K562 (cell line): ENCODE measurements around the gene NEURL2. TPM values are rescaled to one million over a fixed set of nuclear protein-coding genes. Genes with fewer than 3 reads are reported as not detected.

Source experiments
- CREB5 ChIP-seq: fragments of 250-450 bp; sonication (Bioruptor Pico); IDR thresholded peaks from 2 replicates; pipeline ENCODE4 v1.5.0; 2020; ENCODE audit warnings: mild to moderate bottlenecking
- E2F3 ChIP-seq: fragments of 250-450 bp; sonication (Bioruptor Pico); IDR thresholded peaks from 2 replicates; pipeline ENCODE4 v1.4.0; 2020; ENCODE audit warnings: mild to moderate bottlenecking
- HNRNPLL ChIP-seq: fragments of 200-400 bp; formaldehyde crosslinking; IDR thresholded peaks from 2 replicates; pipeline ENCODE4 v1.6.1; 2017; ENCODE audit warnings: low read length, low read depth, mild to moderate bottlenecking; ENCODE audit not compliant: poor library complexity, severe bottlenecking
- KDM4B ChIP-seq, 2 experiments: fragments of 450-650 bp in 1 of 2; sonication (generic) in 1 of 2; IDR thresholded peaks; 2 replicates each; pipeline ENCODE4 v1.6.1; 2016 to 2017; ENCODE audit warnings: borderline replicate concordance in 2 of 2, antibody characterized with exemption in 1 of 2, low read depth in 1 of 2, mild to moderate bottlenecking in 1 of 2
- KDM5B ChIP-seq: fragments of 200-600 bp; sonication (generic); IDR thresholded peaks from 2 replicates; pipeline ENCODE4 v1.6.1; 2012; ENCODE audit warnings: low read depth, mild to moderate bottlenecking, moderate library complexity, low read length, control low read depth, inconsistent platforms; ENCODE audit not compliant: insufficient replicate concordance
- LEF1 ChIP-seq: fragments of 450-650 bp; IDR thresholded peaks from 2 replicates; pipeline ENCODE4 v1.6.1; 2016; ENCODE audit warnings: mild to moderate bottlenecking
- MCM2 ChIP-seq: fragments of 450-650 bp; IDR thresholded peaks from 2 replicates; pipeline ENCODE4 v1.6.1; 2017; ENCODE audit warnings: low read depth, mild to moderate bottlenecking
- NELFE ChIP-seq: IDR thresholded peaks from 2 replicates; pipeline ENCODE4 v1.6.1; 2011; ENCODE audit warnings: mild to moderate bottlenecking; ENCODE audit not compliant: insufficient read depth, insufficient read length
- NFE2 ChIP-seq: IDR thresholded peaks from 2 replicates; pipeline ENCODE4 v1.6.1; 2014; ENCODE audit warnings: antibody characterized with exemption, low read depth
- NR3C1 ChIP-seq: sonication (generic); formaldehyde crosslinking; IDR thresholded peaks from 2 replicates; pipeline ENCODE4 v1.8.1; 2022; ENCODE audit warnings: missing genetic modification reagents
- POLR3G ChIP-seq: IDR thresholded peaks from 2 replicates; pipeline ENCODE4 v1.6.1; 2011; ENCODE audit not compliant: insufficient read length, insufficient replicate concordance; ENCODE audit errors: extremely low read depth
- PRMT5 ChIP-seq: sonication (generic); formaldehyde crosslinking; IDR thresholded peaks from 2 replicates; pipeline ENCODE4 v1.5.0; 2020; ENCODE audit warnings: missing genetic modification reagents
- RBFOX2 ChIP-seq: fragments of 200-400 bp; formaldehyde crosslinking; IDR thresholded peaks from 2 replicates; pipeline ENCODE4 v1.6.1; 2017; ENCODE audit warnings: low read depth, mild to moderate bottlenecking, low read length, moderate library complexity
- SAP30 ChIP-seq: fragments of 200-600 bp; sonication (generic); IDR thresholded peaks from 2 replicates; pipeline ENCODE4 v1.6.1; 2012; ENCODE audit warnings: borderline replicate concordance, low read depth, mild to moderate bottlenecking, moderate library complexity, low read length, control low read depth, inconsistent platforms; ENCODE audit not compliant: insufficient read depth, poor library complexity, severe bottlenecking
- STAG1 ChIP-seq: sonication (generic); formaldehyde crosslinking; IDR thresholded peaks from 2 replicates; pipeline ENCODE4 v1.5.0; 2020; ENCODE audit warnings: missing genetic modification reagents, borderline replicate concordance
- STAT5B ChIP-seq: fragments of 250-450 bp; sonication (Bioruptor Pico); IDR thresholded peaks from 2 replicates; pipeline ENCODE4 v1.8.0; 2021; ENCODE audit warnings: mild to moderate bottlenecking, inconsistent platforms
- TSC22D4 ChIP-seq: fragments of 450-650 bp; IDR thresholded peaks from 2 replicates; pipeline ENCODE4 v1.6.1; 2016; ENCODE audit warnings: missing genetic modification characterization, missing biosample characterization, control low read depth
- UBTF ChIP-seq, 2 experiments: IDR thresholded peaks; 2 replicates each; pipeline ENCODE4 v1.6.1; 2012; ENCODE audit warnings: improper control_type of control experiment in 2 of 2, low read depth in 2 of 2, low read length in 2 of 2, borderline replicate concordance in 1 of 2
- ZFPM2 ChIP-seq: fragments of 250-450 bp; sonication (Bioruptor Pico); IDR thresholded peaks from 2 replicates; pipeline ENCODE4 v1.5.1; 2022; ENCODE audit warnings: mild to moderate bottlenecking
- ZNF347 ChIP-seq: fragments of 450-650 bp; formaldehyde crosslinking; IDR thresholded peaks from 2 replicates; pipeline ENCODE4 v1.4.0; 2020; ENCODE audit warnings: low read depth, mild to moderate bottlenecking, moderate library complexity
- ZNF668 ChIP-seq: fragments of 250-450 bp; sonication (Bioruptor Pico); IDR thresholded peaks from 2 replicates; pipeline ENCODE4 v1.8.0; 2022; ENCODE audit warnings: mild to moderate bottlenecking, inconsistent platforms
- ZNF766 ChIP-seq: fragments of 200-800 bp; sonication (Bioruptor generic); conservative IDR thresholded peaks from 2 replicates; pipeline ENCODE4 v1.6.1; 2016; ENCODE audit warnings: missing genetic modification characterization, missing compliant biosample characterization
- ZNF785 ChIP-seq: fragments of 250-450 bp; sonication (Bioruptor Pico); IDR thresholded peaks from 2 replicates; pipeline ENCODE4 v1.4.0; 2020; ENCODE audit warnings: mild to moderate bottlenecking
- polyA plus RNA-seq, 8 experiments: library from polyadenylated mRNA; depleted of rRNA in 4 of 8; stranded (reverse) in 5 of 8; unstranded in 3 of 8; fragments of >200 nt; fragmentation: Nextera tagmentation in 2 of 8; fragmentation: Illumina TruSeq in 1 of 8; extraction: Ambion mirVana in 2 of 8; extraction: Trizol in 1 of 8; gene quantifications; 2 replicates each; pipeline versions ENCODE4 v1.2.1 to v1.2.3, GENCODE V29; 2011 to 2014; ENCODE audit warnings: inconsistent platforms in 1 of 8, missing spikeins in 1 of 8
- total RNA-seq, 7 experiments: library from RNA; depleted of rRNA in 6 of 7; stranded (reverse); fragments of >200 nt in 6 of 7; fragmentation: Illumina TruSeq in 2 of 7; extraction: Trizol in 2 of 7; gene quantifications; 2 replicates each; pipeline versions ENCODE4 v1.2.1 to v1.2.3, GENCODE V29; 2011 to 2021; ENCODE audit warnings: low replicate concordance in 1 of 7
- TF ChIP-seq, protein P1 (sequence below), 2 experiments: fragments of 450-650 bp; IDR thresholded peaks; 2 replicates each; pipeline ENCODE4 v1.6.1; 2016

NEURL2 gene
- total and polyA plus RNA-seq, 9 of the 15 experiments (the other 6 are each of a cell fraction or from before 2014, with no cell fraction given) = 0.22 to 1.9 (median 0.50) TPM; not detected in 1

GRCh38 chr20:45857114-45857881 is 33.7 kb downstream of the NEURL2 start, which contains the start of the genes ACOT8 and ZSWIM3 (continued):
- TF ChIP-seq ZNF766 (CRISPR knock-in tag) (no peak), NELFE (no peak), MCM2 (no peak), UBTF (IDR thresholded peaks at IDR 0.05; ENCODE audit: borderline replicate concordance in 1 of 2, low read depth in 2 of 2, low read length in 2 of 2) (0 out of 4 replicates have a peak, but pooled peaks of 1 of the 2 experiments have one; percentile 67), STAG1 (CRISPR knock-in tag) (no peak), SAP30 (peak; percentile 88), CREB5 (CRISPR knock-in tag) (no peak), POLR3G (no peak), PRMT5 (CRISPR knock-in tag) (no peak), KDM5B (peak; percentile 96), ZNF785 (CRISPR knock-in tag) (no peak), RBFOX2 (peak; percentile 81), STAT5B (CRISPR knock-in tag) (no peak), NR3C1 (no peak), ZNF668 (CRISPR knock-in tag) (no peak), KDM4B (IDR thresholded peaks at IDR 0.05; ENCODE audit: borderline replicate concordance in 2 of 2, low read depth in 1 of 2) (no peak; a peak in 1 of 4 replicates), LEF1 (no peak), ZNF347 (CRISPR knock-in tag) (no peak), E2F3 (CRISPR knock-in tag) (no peak), ZFPM2 (CRISPR knock-in tag) (no peak), NFE2 (no peak), HNRNPLL (peak; percentile 22), TSC22D4 (no peak)
- TF ChIP-seq, protein P1, sequence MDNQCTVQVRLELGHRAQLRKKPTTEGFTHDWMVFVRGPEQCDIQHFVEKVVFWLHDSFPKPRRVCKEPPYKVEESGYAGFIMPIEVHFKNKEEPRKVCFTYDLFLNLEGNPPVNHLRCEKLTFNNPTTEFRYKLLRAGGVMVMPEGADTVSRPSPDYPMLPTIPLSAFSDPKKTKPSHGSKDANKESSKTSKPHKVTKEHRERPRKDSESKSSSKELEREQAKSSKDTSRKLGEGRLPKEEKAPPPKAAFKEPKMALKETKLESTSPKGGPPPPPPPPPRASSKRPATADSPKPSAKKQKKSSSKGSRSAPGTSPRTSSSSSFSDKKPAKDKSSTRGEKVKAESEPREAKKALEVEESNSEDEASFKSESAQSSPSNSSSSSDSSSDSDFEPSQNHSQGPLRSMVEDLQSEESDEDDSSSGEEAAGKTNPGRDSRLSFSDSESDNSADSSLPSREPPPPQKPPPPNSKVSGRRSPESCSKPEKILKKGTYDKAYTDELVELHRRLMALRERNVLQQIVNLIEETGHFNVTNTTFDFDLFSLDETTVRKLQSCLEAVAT (IDR thresholded peaks at IDR 0.05) = peak in 1 of 2 experiments; percentile 98; a peak in 2 of 4 replicates
